CD4-positive, alpha-beta T cell treated with Interleukin-12 subunit alpha and Interleukin-12 subunit beta, for 1 hour (primary cell): ENCODE measurements around the gene SH3GL3.

Source experiments
- DNase-seq: peaks from one replicate; pipeline ENCODE4 v3.0.0-alpha.2; 2020

The SH3GL3 gene

DNA sequence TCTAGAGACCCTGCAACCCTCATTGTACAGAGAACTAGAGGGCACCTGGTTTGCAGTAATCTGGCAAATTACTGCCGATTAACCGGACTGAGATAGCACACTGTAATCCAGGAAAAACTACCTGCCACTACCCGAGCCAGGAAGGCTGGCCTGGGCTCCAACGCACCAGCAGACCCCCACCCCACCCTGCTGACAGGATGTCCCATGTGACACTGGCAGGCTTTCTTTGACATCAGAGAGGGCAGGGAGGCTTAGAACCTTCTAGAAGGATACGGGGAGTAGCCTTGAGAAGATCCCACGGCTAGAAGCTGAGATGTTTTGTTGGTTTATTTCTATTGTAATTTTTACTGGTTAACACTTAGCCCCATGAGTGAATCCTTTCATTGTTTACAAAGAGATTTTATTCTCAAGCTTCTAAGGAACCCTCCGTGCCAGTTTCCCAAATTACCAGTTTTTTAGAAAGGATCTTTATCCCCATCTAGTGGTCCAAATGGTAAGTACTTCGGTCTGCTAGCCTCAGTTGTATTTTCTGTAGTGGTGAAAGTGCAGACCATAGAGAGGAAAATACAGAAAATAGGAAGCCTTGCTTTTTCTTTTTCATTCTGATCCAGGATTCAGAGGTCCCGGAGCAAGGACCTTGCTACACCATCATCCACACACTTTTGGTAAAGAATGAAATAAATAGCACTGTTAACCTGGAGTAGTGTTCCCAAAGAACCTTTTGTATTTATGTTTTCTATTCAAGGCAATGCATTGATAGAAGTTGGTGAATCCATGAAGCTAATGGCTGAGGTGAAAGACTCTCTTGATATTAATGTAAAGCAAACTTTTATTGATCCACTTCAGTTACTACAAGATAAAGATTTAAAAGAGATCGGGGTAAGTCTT lies 124.9 kb downstream of the SH3GL3 start:
- no peak for DNase-seq

GRCh38 chr15:83574345-83574744 lies 127.2 kb downstream of the SH3GL3 start:
- DNase-seq: no peak

DNA sequence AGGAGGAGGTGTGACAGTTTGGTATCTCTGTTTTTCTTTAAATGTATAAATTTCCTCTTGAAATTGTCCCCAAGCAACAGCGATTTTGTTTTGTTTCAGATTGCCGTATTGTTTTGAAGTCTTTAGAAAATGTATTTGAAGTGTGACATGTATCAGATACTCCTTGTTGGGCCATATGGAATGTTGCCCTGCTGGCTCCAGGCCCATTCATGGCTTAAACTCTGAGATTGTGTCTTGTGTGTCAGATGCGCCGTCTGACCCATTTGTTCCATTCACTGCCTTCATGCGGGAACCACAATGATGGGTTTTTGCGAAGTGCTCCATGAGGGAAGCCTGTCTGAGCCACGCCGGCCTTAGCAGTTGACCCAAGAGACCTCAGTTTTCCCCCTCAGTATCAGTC lies 131.6 kb downstream of the SH3GL3 start:
- no peak for DNase-seq

DNA sequence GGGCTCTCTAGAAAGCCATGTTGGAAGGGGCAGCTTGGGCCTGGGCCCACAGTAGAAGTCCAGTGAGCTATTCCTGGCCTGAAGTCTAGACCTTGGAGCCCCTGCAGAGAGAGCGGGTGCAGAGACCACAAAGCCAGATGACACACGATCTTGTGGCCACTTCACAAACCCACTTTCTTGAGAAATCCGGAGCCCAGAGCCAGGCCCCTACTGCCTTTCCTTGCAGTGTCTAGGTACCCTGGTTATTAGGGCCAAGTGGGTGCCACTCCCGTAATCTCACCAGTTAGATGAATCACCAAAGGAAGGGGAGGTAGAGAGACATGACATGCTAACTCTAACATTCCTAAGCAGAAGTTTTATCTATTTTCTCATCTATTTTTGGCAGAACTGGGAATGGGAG lies 134.2 kb downstream of the SH3GL3 start:
- DNase-seq: no peak

GRCh38 chr15:83582381-83582780 lies 135.2 kb downstream of the SH3GL3 start:
- DNase-seq: no peak

GRCh38 chr15:83585601-83586335 lies 138.6 kb downstream of the SH3GL3 start:
- no peak for DNase-seq

GRCh38 chr15:83587091-83587490 lies 139.9 kb downstream of the SH3GL3 start:
- no peak for DNase-seq

DNA sequence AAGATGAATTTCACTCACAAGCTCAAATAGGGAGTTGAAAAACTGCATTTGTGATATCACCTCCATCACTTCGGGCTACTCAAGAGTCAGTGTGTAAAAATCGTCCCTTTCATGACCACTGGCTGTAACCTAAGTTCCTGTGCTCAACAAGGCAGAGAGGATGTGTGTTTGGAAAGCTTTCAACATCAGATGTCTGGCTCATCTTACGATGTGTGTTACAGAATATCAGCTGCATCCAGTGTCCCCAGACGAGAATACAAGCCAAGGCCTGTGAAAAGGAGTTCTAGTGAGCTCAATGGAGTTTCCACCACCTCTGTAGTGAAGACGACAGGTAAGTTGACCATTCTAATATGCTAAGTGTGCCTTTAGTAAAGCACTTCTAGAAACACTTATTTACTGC lies 141.3 kb downstream of the SH3GL3 start:
- no peak for DNase-seq

DNA sequence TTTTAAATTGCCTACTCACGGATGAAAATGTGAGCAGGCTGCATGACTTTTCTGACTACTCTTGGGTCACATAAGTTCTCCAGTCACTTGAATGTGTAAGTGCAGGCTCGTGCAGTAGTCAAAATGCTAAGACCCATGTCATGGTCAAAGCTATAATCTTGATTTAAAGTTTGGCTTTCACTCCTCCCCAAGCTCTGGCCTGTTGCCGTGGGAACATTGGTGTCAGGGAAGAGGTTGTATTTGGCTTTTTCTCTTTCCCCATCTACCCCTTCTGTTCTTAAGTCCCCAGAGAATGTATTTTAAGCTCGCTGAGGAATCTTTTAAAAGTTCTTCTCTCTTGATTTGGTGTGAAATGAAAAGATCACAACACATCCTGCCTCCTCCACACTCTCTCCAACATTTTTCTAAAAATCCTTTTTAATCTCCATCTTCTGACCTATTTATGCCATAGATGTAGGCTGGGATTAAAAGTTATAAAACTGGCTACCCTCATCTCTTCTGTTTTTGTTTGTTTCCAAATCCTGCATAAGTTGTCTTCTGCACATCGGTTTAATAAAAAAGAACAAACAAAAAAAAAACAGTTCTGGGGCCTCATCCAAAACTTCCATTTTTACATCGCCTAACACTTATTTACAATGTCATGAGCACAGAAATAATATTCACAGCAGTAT lies 145.4 kb downstream of the SH3GL3 start:
- DNase-seq: no peak

DNA sequence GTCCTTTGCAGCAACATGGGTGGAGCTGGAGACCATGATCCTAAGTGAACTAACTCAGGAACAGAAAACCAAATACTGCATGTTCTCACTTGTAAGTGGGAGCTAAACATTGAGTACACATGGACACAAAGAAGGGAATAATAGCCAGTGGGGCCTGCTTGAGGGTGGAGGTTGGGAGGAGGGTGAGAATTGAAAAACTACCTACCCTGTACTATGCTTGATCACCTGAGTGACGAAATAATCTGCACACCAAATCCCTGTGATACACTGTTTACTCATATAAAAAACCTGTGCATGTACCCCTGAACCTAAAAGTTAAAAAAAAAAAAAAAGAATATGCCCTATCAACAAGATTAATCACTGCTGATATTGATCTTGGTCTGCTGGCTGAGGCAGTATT lies 148.1 kb downstream of the SH3GL3 start:
- no peak for DNase-seq

DNA sequence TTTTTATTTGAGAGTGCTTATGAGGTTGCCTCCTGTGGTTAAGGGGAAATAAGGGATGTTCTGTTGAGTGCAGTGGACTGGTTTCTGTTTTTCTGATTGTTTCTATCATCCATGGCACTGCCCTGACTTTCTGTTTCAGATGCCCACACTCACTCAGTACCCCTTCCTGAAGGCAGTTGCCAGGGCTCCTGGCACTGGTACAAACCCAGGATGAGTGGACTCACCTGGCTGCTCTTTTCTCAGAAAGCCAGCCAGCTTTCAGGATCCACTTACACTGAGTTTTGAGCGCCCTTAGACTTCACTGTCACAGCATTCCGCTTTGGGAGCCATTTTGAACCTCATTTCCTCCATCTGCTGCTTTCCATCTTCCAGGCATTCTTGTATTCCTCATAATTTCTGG lies 150.9 kb downstream of the SH3GL3 start:
- DNase-seq: no peak

- no peak for DNase-seq
These were observed 154.9 kb downstream of the SH3GL3 start for GRCh38 chr15:83602021-83602420.

DNA sequence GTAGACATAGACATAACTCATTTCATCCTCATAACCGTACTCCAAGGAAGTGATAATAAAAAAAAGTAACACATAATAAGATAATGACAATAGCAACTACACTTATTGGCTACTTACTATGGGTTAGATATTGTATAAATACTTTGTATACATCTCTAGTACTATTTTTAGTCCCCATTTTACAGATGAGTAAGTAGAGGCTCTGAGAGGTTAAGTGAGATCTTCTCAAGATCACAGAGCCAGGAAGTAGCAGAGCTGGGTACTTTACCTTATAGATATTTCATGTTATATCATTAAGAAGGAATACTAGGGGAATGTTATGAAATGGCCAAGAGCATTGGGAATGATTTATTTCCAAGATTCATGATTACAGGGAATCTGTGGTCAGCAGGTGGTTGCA lies 157.4 kb downstream of the SH3GL3 start:
- no peak for DNase-seq

GRCh38 chr15:83605111-83605945 lies 158.2 kb downstream of the SH3GL3 start:
- DNase-seq: no peak

DNA sequence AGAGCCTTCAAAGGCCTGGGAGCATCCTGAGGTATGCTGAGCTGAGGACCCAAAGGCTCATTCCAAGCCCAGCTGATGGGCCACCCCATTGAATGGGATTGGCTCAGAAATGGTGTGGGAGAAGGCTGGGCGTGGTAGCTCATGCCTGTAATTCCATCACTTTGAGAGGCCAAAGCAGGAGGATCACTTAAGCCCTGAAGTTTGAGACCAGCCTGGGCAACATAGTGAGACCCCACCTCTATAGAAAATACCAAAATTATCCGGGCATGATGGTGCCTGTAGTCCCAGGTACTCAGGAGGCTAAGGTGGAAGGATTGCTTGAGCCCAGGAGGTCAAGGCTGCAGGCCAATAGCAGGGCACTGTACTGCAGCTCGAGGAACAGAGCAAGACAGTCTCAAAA lies 163.0 kb downstream of the SH3GL3 start:
- no peak for DNase-seq

DNA sequence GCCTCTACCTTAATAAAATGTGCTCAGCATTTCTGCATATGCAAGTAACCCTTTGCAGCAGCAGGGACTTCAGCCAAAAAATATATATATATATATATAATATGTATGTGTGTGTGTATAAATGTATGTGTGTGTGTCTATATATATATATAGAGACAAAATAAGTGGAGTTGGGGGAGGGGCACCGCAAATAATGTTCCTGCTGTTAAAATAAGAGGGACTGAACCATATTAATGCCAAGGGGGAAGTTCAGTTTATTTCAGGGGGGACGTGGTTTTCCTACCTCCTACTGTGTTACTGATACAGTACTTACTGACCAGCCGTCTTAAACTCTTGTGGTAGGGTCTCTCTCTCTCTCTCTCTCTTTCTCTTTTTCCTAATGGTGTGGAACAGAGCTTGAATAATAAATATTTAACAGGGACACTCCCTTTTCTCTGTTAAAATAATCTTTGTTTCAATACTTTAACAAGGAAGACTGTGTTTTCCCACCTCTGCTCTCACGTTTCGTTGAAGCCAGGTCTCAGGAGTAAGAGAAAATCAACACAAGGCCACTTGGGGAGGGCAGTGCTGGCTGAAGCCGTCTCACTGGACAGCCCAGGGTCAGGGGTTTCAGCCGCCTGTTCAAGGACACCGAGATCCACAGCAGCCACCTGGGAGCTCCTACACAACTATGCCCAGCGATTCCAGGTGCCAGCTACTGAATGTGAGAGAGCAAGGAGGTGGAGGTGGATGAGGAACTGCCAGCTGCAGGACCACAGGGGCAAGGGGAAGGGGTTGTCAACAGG lies 164.0 kb downstream of the SH3GL3 start:
- no peak for DNase-seq

DNA sequence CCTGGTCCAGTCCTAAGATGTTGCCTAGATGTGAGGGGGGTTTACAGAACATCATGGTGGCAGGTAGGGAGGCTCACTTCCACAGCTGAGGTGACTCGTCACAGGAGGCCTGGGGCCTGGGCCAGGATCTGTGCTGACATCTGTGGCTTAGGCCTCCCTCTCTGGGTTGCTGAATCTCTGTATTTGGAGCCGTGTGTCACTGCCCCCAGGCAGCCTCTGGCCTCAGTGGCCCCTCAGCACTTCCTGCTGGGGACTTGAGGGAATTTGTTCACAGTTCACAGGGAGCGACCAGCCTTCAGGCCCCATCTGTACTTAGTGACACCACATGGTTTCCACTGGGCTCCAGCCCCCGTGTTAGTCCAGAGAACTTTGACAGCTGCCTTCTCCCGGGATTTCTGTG lies 165.1 kb downstream of the SH3GL3 start:
- no peak for DNase-seq

DNA sequence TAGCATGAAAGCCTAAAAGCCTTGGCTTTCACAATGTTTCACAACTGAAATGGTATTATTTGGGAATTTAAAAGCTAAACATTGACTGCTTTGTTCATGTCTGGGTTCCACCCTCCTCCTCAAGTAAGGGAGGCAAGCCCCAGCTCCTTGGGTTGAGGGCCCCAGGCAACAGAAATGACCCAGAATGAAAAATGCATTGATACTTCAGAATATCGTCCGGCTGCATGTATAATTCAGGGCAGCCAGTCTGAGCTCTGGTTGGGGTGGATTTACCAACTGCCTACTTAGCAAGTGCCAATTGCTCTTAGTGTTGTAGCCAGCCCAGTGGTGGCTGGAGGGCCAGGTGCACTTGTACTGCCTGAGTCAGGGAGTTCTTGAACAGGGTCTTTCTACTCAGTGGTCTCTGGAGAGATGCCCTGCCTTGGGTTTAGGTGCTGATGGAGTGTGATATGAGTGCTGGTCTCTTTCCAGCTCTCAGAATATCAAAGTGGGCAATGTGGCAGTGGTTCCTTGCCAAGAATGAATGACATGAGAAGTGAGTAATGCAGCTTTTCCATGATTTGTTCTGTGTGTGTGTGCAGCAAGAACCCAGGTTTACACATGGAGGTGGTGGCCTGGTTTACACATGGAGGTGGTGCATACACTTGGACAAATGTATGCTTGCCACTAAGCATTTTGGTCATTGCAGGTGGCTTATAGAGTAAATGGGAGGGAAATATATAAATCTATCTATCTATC lies 165.9 kb downstream of the SH3GL3 start:
- no peak for DNase-seq

- no peak for DNase-seq
These were observed 166.6 kb downstream of the SH3GL3 start for GRCh38 chr15:83613714-83614113.

DNA sequence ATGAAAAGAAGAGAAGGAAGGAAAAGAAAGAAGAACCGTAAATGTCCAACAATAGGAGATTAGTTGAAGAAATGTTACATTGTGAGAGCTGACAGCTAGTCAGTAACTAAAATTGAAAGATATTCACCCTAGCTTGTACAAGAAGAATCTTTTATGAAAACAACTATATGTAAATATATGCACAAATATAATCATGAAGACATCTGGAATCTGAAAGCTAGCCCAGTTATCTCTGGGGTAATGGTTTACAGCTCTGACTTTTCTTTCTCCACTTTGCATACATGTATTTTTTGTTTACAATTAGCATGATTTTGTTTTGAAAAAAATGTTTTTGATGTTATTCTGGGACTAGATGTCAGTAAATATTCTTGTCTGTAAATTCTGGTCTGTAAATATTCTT lies 169.7 kb downstream of the SH3GL3 start:
- DNase-seq: no peak

DNA sequence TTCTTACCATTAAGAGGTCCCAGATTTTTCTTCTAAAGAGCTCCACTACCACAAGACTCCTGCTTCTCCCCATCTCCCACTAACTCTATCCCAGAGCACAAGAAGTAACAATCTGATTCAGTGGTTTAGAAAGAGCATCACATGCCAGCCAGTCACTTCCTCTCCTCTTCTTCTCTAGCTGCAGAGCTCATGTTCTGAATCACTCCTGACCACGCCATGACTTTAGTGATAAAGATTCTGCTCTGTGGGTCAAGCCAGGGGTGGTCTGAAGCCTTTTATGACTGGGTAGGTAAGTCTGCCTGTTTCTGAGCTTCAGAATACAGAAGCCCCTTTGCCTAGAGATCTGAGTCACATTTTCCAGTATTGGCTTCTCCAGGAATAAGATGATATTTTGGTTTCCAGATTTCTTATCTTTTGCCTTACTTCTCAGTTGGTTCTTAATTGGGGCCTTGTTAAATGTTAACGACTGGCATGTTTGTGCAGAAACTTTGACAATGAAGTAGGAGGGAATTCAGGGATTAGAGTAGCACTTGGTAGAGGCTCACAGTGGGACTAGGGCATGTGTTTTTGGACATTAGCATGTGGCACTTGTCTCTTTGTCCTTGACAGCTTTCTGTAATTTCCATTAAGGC lies 179.1 kb downstream of the SH3GL3 start:
- DNase-seq: no peak
